Heart right ventricle (tissue), 16 donors: ENCODE measurements around the gene AHCY. TPM values are rescaled to one million over a fixed set of nuclear protein-coding genes. Genes with fewer than 3 reads are reported as not detected.

Experiments used
- ATAC-seq, 8 donors: fragments of 200-7000 bp; cut with Tn5 transposase; one replicate each; pipeline ENCODE4 v1.9.1; 2020; ENCODE audit warnings: mild to moderate bottlenecking in 8 of 8, moderate library complexity in 8 of 8, moderate number of reproducible peaks in 1 of 8
- DNase-seq, 2 donors: peaks; one replicate each; pipeline ENCODE4 v3.0.0-alpha.2; 2020
- H3K27ac ChIP-seq, 10 donors: fragments of 200-600 bp; sonication (generic) in 2 of 10; one replicate each; pipeline versions ENCODE4 v1.5.0 to v1.8.0; 2020 to 2022; ENCODE audit warnings: mild to moderate bottlenecking in 3 of 10
- H3K27me3 ChIP-seq, 7 donors: fragments of 200-600 bp; one replicate each; pipeline ENCODE4 v1.8.0; 2021 to 2022; ENCODE audit warnings: mild to moderate bottlenecking in 2 of 7
- H3K36me3 ChIP-seq, 9 donors: fragments of 200-600 bp; sonication (generic) in 1 of 9; one replicate each; pipeline versions ENCODE4 v1.5.0 to v1.8.0; 2020 to 2022; ENCODE audit warnings: mild to moderate bottlenecking in 2 of 9
- H3K4me1 ChIP-seq, 9 donors: fragments of 200-600 bp; sonication (generic) in 1 of 9; one replicate each; pipeline versions ENCODE4 v1.5.0 to v1.8.0; 2020 to 2022; ENCODE audit warnings: mild to moderate bottlenecking in 4 of 9
- H3K4me3 ChIP-seq, 10 donors: fragments of 200-600 bp; sonication (generic) in 2 of 10; one replicate each; pipeline versions ENCODE4 v1.5.0 to v1.8.0; 2020 to 2022; ENCODE audit warnings: mild to moderate bottlenecking in 7 of 10, moderate library complexity in 2 of 10
- H3K9me3 ChIP-seq, 11 donors: fragments of 200-600 bp in 10 of 11; sonication (generic) in 2 of 11; one replicate each; pipeline versions ENCODE4 v1.5.0 to v1.8.0; 2013 to 2022; ENCODE audit warnings: mild to moderate bottlenecking in 2 of 11, control low read depth in 1 of 11, moderate library complexity in 1 of 11
- CTCF ChIP-seq, 9 donors: fragments of 200-600 bp; sonication (generic) in 2 of 9; IDR thresholded peaks; one replicate each; pipeline versions ENCODE4 v1.5.0 to v1.8.0; 2021 to 2022; ENCODE audit warnings: antibody characterized with exemption in 9 of 9, mild to moderate bottlenecking in 5 of 9, moderate library complexity in 1 of 9
- WGBS, 2 donors: extraction: QIAGEN DNeasy Blood & Tissue Kit; methylation state at CpG; one replicate each; pipeline ENCODE4 v1.1.7; 2013; ENCODE audit warnings: inconsistent platforms in 1 of 2; 5-methylcytosine and 5-hydroxymethylcytosine counted together
- intact Hi-C, 10 donors: fragments of 100-400 bp; cut with DNase I; formaldehyde crosslinking; loops; one replicate each; pipeline versions ENCODE4 v1.11.1 to v1.14.2; 2022
- polyA plus RNA-seq, 2 donors: library from polyadenylated mRNA; stranded (reverse); fragments of 200-250 nt; gene quantifications; one replicate each; pipeline ENCODE4 v1.2.3, GENCODE V29; 2013
- total RNA-seq, 10 donors: library from RNA; stranded (reverse); fragmentation: NEBNext Ultra II Directional in 3 of 10; extraction: Animal tissue kit (Norgen Biotek cat#: 25700) in 3 of 10; gene quantifications; one replicate each; pipeline versions ENCODE4 v1.2.1 to v1.2.4, GENCODE V29; 2021 to 2023
- donor health status: Arrhythmogenic right ventricular cardiomyopathy.
- donor health status: ischemic (EF 13 %, LVEDD 7.1; RV severe dilation, severe dysfunction).
- donor health status: healthy with polysubstance abuse.
- donor health status: DM: no; HTN: yes; CAD: no.
- donor health status: DM: no; HTN: no; CAD: no.
- donor health status: ischemic (EF 25% LVEDD 6.9; RV normal size, moderate dysfunction).
- donor health status: ischemic (EF 25% LVEDD 5.7; RV mildly dilated, moderate dysfunction).
- donor health status: healthy.
- donor health status: DM: yes; HTN: yes; CAD: no.
- donor health status: Ischemic cardiomyopathy.
- donor health status: ischemic (EF 35%, LVEDD 5.7; RV mildly dilated, moderate dysfunction).
- donor health status: nonischemic (EF 11% LVEDD 7.7; RV severe dilation, severe dysfunction).
- donor health status: DM: yes; HTN: yes; CAD: no.
- donor health status: PGD.
- donor health status: ischemic (EF 29% LVEDD 5.4; RV normal size, mild dysfunction).
- donor health status: nonischemic (EF 23%, LVEDD 6.1; RV moderate dilation, normal function).

The AHCY gene
- total and polyA plus RNA-seq, 12 donors = 42.3 to 83.9 (median 56.7) TPM

GRCh38 chr20:34337982-34338726 is 35.0 kb upstream of the AHCY start:
- no peaks in the 10 kb centered on the region for H3K27me3 ChIP-seq
- H3K4me1 ChIP-seq = no peaks in the 10 kb centered on the region
- 87 to 90% methylated on average over 15 of the region's 15 CpGs for WGBS, 2 donors
- H3K27ac ChIP-seq = no peak overlapping the region
- H3K9me3 ChIP-seq = no peaks in the 10 kb centered on the region
- no peak overlapping the region for H3K4me3 ChIP-seq
- ATAC-seq (no peak), DNase-seq (no peak)
- intact Hi-C loops = no loop called here
- TF ChIP-seq CTCF (IDR thresholded peaks at IDR 0.05) = no peak
- H3K36me3 ChIP-seq = no peaks in the 10 kb centered on the region

- no peaks in the 10 kb centered on the region for H3K36me3 ChIP-seq
- intact Hi-C loops = no loop called here
- ATAC-seq = no peak
- no peak for DNase-seq
- H3K27me3 ChIP-seq = no peaks in the 10 kb centered on the region
- no peak overlapping the region for H3K4me3 ChIP-seq
- H3K4me1 ChIP-seq = no peaks in the 10 kb centered on the region
- H3K9me3 ChIP-seq = no peaks in the 10 kb centered on the region
- no peak for TF ChIP-seq CTCF (IDR thresholded peaks at IDR 0.05)
- 36 to 41% methylated on average over 1 of the region's 1 CpG for WGBS, 2 donors
- no peak overlapping the region for H3K27ac ChIP-seq
Observed at GRCh38 chr20:34337544-34337943, 34.4 kb upstream of the AHCY start.

GRCh38 chr20:34334654-34335407 is 31.7 kb upstream of the AHCY start:
- DNase-seq (no peak), ATAC-seq (no peak)
- no peaks in the 10 kb centered on the region for H3K9me3 ChIP-seq
- no peaks in the 10 kb centered on the region for H3K36me3 ChIP-seq
- no peak overlapping the region for H3K4me3 ChIP-seq
- WGBS, 2 donors = 83 to 88% methylated on average over 5 of the region's 5 CpGs
- intact Hi-C loops = no loop called here
- H3K27me3 ChIP-seq = no peaks in the 10 kb centered on the region
- no peak overlapping the region for H3K27ac ChIP-seq
- no peak for TF ChIP-seq CTCF (IDR thresholded peaks at IDR 0.05)
- H3K4me1 ChIP-seq = no peaks in the 10 kb centered on the region

- ATAC-seq (no peak), DNase-seq (no peak)
- TF ChIP-seq CTCF (IDR thresholded peaks at IDR 0.05) = no peak
- Histone ChIP-seq H3K9me3 (no peaks in the 10 kb centered on the region), H3K4me1 (no peaks in the 10 kb centered on the region), H3K36me3 (no peaks in the 10 kb centered on the region), H3K27ac (no peak overlapping the region), H3K4me3 (no peak overlapping the region), H3K27me3 (no peaks in the 10 kb centered on the region)
- 83 to 89% methylated on average over 4 of the region's 4 CpGs for WGBS, 2 donors
- intact Hi-C loops = no loop called here
Observed at GRCh38 chr20:34333786-34334185, 30.6 kb upstream of the AHCY start.
